GM12878 (cell line): Measurements from ENCODE around the gene FREM2.

Source experiments
- BHLHE40 ChIP-seq, 2 experiments: fragments of 450-650 bp in 1 of 2; IDR thresholded peaks; 2 replicates each; pipeline ENCODE4 v1.6.1; 2011 to 2017; ENCODE audit warnings: low read depth in 2 of 2, borderline replicate concordance in 1 of 2, improper control_type of control experiment in 1 of 2, low read length in 1 of 2, mild to moderate bottlenecking in 1 of 2
- CTCF ChIP-seq, 3 experiments: IDR thresholded peaks in 2 of 3; conservative IDR thresholded peaks in 1 of 3; 2 replicates each; pipeline ENCODE4 v1.5.1; 2011; ENCODE audit warnings: low read depth in 3 of 3, low read length in 3 of 3, mild to moderate bottlenecking in 3 of 3, control low read depth in 2 of 3, moderate library complexity in 2 of 3, inconsistent platforms in 1 of 3, mixed read lengths in 1 of 3; ENCODE audit not compliant: control insufficient read depth in 2 of 3, insufficient read depth in 1 of 3; ENCODE audit errors: extremely low read depth in 1 of 3
- E2F8 ChIP-seq: fragments of 450-650 bp; IDR thresholded peaks from 2 replicates; pipeline ENCODE4 v1.6.1; 2018; ENCODE audit warnings: mild to moderate bottlenecking, low read depth, moderate library complexity; ENCODE audit not compliant: partially characterized antibody
- TAF1 ChIP-seq: IDR thresholded peaks from 2 replicates; pipeline ENCODE4 v1.6.1; 2011; ENCODE audit warnings: mild to moderate bottlenecking, low read depth, low read length, borderline replicate concordance
- ZBTB4 ChIP-seq: fragments of 450-650 bp; formaldehyde crosslinking; IDR thresholded peaks from 2 replicates; pipeline ENCODE4 v1.4.0; 2022; ENCODE audit warnings: mild to moderate bottlenecking, moderate library complexity
- ZSCAN29 ChIP-seq: fragments of 450-650 bp; IDR thresholded peaks from 2 replicates; pipeline ENCODE4 v1.6.1; 2017; ENCODE audit warnings: mild to moderate bottlenecking, moderate library complexity

GRCh38 chr13:38664906-38665305 lies 22.0 kb upstream of the FREM2 start:
- TF ChIP-seq E2F8 (no peak), ZBTB4 (CRISPR knock-in tag) (no peak), CTCF (IDR thresholded peaks at IDR 0.05 in 2 of 3, conservative IDR thresholded peaks at IDR 0.05 in 1 of 3; ENCODE audit: control insufficient read depth in 2 of 3, extremely low read depth in 1 of 3, insufficient read depth in 1 of 3, low read depth in 3 of 3, low read length in 3 of 3) (no peak), BHLHE40 (IDR thresholded peaks at IDR 0.05; ENCODE audit: borderline replicate concordance in 1 of 2, low read depth in 2 of 2, low read length in 1 of 2) (no peak), TAF1 (no peak), ZSCAN29 (no peak)
